Measurements from ENCODE around the gene CRYBA2. TPM values are rescaled to one million over a fixed set of nuclear protein-coding genes. Genes with fewer than 3 reads are reported as not detected.

The CRYBA2 gene
- total RNA-seq, 4 donors from 2014 or later: not detected

GRCh38 chr2:218956039-218956438, 37.2 kb downstream of the CRYBA2 start:
- ATAC-seq (ENCODE audit: low FRiP score): no peak
- no peak for DNase-seq (ENCODE audit: low spot score)
- no peak for TF ChIP-seq CTCF (IDR thresholded peaks at IDR 0.05)

GRCh38 chr2:218954541-218955300, 38.5 kb downstream of the CRYBA2 start:
- no peak for TF ChIP-seq CTCF (IDR thresholded peaks at IDR 0.05)
- no peak for ATAC-seq (ENCODE audit: low FRiP score)
- no peak for DNase-seq (ENCODE audit: low spot score)

GRCh38 chr2:218953366-218953954, 39.8 kb downstream of the CRYBA2 start:
- DNase-seq (ENCODE audit: low spot score): no peak
- TF ChIP-seq CTCF (IDR thresholded peaks at IDR 0.05): no peak
- no peak for ATAC-seq (ENCODE audit: low FRiP score)

GRCh38 chr2:218952160-218952559, 41.1 kb downstream of the CRYBA2 start:
- ATAC-seq (ENCODE audit: low FRiP score): no peak
- DNase-seq (ENCODE audit: low spot score): no peak
- no peak for TF ChIP-seq CTCF (IDR thresholded peaks at IDR 0.05)

- ATAC-seq (ENCODE audit: low FRiP score) (no peak), DNase-seq (ENCODE audit: low spot score) (no peak)
- TF ChIP-seq CTCF (IDR thresholded peaks at IDR 0.05): no peak
These were observed 46.6 kb downstream of the CRYBA2 start for GRCh38 chr2:218946621-218947020.

GRCh38 chr2:218944759-218945404, 48.3 kb downstream of the CRYBA2 start:
- ATAC-seq (ENCODE audit: low FRiP score): no peak
- no peak for DNase-seq (ENCODE audit: low spot score)
- TF ChIP-seq CTCF (IDR thresholded peaks at IDR 0.05): no peak

Small RNA genes lying within 50 kb of the gene (small RNA-seq; reads per million reads assigned to genes)
- 8.5 reads per million, percentile 86 among the genes with 10 or more reads in this experiment for gene MIR375

Other genes starting within 250 kb of the CRYBA2 start
- gene CYP27A1, start 211.3 kb downstream of the CRYBA2 start, total RNA-seq: 10 to 100 TPM; 22.6 to 89.0 (median 35.9) TPM
- gene PRKAG3, start 161.6 kb downstream of the CRYBA2 start, total RNA-seq: not detected
- gene WNT6, start 133.6 kb downstream of the CRYBA2 start, total RNA-seq: 1 to 10 TPM in 2 of 4 donors, under 1 TPM in 2; 0.19 to 2.7 (median 0.62) TPM
- gene WNT10A, start 112.6 kb downstream of the CRYBA2 start, total RNA-seq: 1 to 10 TPM in 1 of 4 donors, under 1 TPM in 1, not detected in 2; 0.36 to 2.3 TPM
- not detected for gene CDK5R2, start 33.8 kb downstream of the CRYBA2 start, total RNA-seq
- not detected for gene FEV, start 8.2 kb downstream of the CRYBA2 start, total RNA-seq
- gene CFAP65, start 48.1 kb upstream of the CRYBA2 start, total RNA-seq: under 1 TPM in 1 of 4 donors, not detected in 3; 0.19 TPM
- gene IHH, start 67.5 kb upstream of the CRYBA2 start, total RNA-seq: under 1 TPM in 1 of 4 donors, not detected in 3; 0.48 TPM
- gene NHEJ1, start 167.4 kb upstream of the CRYBA2 start, total RNA-seq: 10 to 100 TPM; 13.8 to 23.2 (median 17.5) TPM
- gene SLC23A3, start 176.6 kb upstream of the CRYBA2 start, total RNA-seq: 1 to 10 TPM; 1.0 to 2.7 (median 1.2) TPM
- 10 to 100 TPM; 37.0 to 77.2 (median 43.0) TPM for gene CNPPD1, start 183.5 kb upstream of the CRYBA2 start, total RNA-seq
- gene RETREG2, start 184.9 kb upstream of the CRYBA2 start, total RNA-seq: 10 to 100 TPM; 48.5 to 73.9 (median 57.7) TPM
- 10 to 100 TPM; 25.1 to 57.1 (median 40.1) TPM for gene ZFAND2B, start 213.4 kb upstream of the CRYBA2 start, total RNA-seq
- gene ABCB6, start 225.5 kb upstream of the CRYBA2 start, total RNA-seq: 10 to 100 TPM; 24.1 to 35.6 (median 28.8) TPM
- gene ATG9A, start 236.2 kb upstream of the CRYBA2 start, total RNA-seq: 10 to 100 TPM; 24.4 to 52.2 (median 38.6) TPM
- gene ANKZF1, start 236.4 kb upstream of the CRYBA2 start, total RNA-seq: 10 to 100 TPM; 13.5 to 77.4 (median 22.7) TPM